ENCODE results near the gene TCHHL1. TPM values are rescaled to one million over a fixed set of nuclear protein-coding genes. Genes with fewer than 3 reads are reported as not detected.

Gene TCHHL1
- total and polyA plus RNA-seq, 9 of the 15 experiments (the other 6 are each of a cell fraction or from before 2014, with no cell fraction given) = not detected

GRCh38 chr1:152047730-152048415, 41.0 kb downstream of the TCHHL1 start (continued):
- TF ChIP-seq ERF (CRISPR knock-in tag; IDR thresholded peaks at IDR 0.05) (no peak), ESRRB (CRISPR knock-in tag; IDR thresholded peaks at IDR 0.05; ENCODE audit: borderline replicate concordance) (no peak), TEAD2 (tag; IDR thresholded peaks at IDR 0.05) (no peak), PRPF4 (IDR thresholded peaks at IDR 0.05; ENCODE audit: insufficient read depth, low read depth, low read length, poor library complexity, severe bottlenecking) (no peak), SNRNP70 (optimal IDR thresholded peaks at IDR 0.05; ENCODE audit: low read depth, low read length) (no peak), SAP30 (IDR thresholded peaks at IDR 0.05; ENCODE audit: borderline replicate concordance, insufficient read depth, low read depth, low read length, poor library complexity, severe bottlenecking) (no peak), PRDM10 (IDR thresholded peaks at IDR 0.05; ENCODE audit: partially characterized antibody) (no peak), EP300 (IDR thresholded peaks at IDR 0.05; ENCODE audit: low read length) (peak; percentile 76), ZNF121 (CRISPR knock-in tag; conservative IDR thresholded peaks at IDR 0.05) (no peak), ZBTB11 (CRISPR knock-in tag; IDR thresholded peaks at IDR 0.05) (peak in 1 of 3 experiments; percentile 27; a peak in 1 of 6 replicates)
- TF ChIP-seq, protein P1, sequence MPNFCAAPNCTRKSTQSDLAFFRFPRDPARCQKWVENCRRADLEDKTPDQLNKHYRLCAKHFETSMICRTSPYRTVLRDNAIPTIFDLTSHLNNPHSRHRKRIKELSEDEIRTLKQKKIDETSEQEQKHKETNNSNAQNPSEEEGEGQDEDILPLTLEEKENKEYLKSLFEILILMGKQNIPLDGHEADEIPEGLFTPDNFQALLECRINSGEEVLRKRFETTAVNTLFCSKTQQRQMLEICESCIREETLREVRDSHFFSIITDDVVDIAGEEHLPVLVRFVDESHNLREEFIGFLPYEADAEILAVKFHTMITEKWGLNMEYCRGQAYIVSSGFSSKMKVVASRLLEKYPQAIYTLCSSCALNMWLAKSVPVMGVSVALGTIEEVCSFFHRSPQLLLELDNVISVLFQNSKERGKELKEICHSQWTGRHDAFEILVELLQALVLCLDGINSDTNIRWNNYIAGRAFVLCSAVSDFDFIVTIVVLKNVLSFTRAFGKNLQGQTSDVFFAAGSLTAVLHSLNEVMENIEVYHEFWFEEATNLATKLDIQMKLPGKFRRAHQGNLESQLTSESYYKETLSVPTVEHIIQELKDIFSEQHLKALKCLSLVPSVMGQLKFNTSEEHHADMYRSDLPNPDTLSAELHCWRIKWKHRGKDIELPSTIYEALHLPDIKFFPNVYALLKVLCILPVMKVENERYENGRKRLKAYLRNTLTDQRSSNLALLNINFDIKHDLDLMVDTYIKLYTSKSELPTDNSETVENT (CRISPR knock-in tag; IDR thresholded peaks at IDR 0.05) = no peak
- TF ChIP-seq, protein P2, sequence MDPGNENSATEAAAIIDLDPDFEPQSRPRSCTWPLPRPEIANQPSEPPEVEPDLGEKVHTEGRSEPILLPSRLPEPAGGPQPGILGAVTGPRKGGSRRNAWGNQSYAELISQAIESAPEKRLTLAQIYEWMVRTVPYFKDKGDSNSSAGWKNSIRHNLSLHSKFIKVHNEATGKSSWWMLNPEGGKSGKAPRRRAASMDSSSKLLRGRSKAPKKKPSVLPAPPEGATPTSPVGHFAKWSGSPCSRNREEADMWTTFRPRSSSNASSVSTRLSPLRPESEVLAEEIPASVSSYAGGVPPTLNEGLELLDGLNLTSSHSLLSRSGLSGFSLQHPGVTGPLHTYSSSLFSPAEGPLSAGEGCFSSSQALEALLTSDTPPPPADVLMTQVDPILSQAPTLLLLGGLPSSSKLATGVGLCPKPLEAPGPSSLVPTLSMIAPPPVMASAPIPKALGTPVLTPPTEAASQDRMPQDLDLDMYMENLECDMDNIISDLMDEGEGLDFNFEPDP (CRISPR knock-in tag; IDR thresholded peaks at IDR 0.05) = no peak
- TF ChIP-seq, protein P3, sequence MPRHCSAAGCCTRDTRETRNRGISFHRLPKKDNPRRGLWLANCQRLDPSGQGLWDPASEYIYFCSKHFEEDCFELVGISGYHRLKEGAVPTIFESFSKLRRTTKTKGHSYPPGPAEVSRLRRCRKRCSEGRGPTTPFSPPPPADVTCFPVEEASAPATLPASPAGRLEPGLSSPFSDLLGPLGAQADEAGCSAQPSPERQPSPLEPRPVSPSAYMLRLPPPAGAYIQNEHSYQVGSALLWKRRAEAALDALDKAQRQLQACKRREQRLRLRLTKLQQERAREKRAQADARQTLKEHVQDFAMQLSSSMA (CRISPR knock-in tag; IDR thresholded peaks at IDR 0.05) = no peak
